GM18861 (cell line): Measurements from ENCODE around the gene EBF3.

Experiments
- ATAC-seq: cut with Tn5 transposase; IDR thresholded peaks from one replicate; pipeline ENCODE4 v1.9.1; 2021; ENCODE audit not compliant: unreplicated experiment

Gene EBF3

GRCh38 chr10:129809841-129810240 is 154.2 kb downstream of the EBF3 start:
- no peak for ATAC-seq

GRCh38 chr10:129809431-129809830 is 154.6 kb downstream of the EBF3 start:
- ATAC-seq, result no peak

DNA sequence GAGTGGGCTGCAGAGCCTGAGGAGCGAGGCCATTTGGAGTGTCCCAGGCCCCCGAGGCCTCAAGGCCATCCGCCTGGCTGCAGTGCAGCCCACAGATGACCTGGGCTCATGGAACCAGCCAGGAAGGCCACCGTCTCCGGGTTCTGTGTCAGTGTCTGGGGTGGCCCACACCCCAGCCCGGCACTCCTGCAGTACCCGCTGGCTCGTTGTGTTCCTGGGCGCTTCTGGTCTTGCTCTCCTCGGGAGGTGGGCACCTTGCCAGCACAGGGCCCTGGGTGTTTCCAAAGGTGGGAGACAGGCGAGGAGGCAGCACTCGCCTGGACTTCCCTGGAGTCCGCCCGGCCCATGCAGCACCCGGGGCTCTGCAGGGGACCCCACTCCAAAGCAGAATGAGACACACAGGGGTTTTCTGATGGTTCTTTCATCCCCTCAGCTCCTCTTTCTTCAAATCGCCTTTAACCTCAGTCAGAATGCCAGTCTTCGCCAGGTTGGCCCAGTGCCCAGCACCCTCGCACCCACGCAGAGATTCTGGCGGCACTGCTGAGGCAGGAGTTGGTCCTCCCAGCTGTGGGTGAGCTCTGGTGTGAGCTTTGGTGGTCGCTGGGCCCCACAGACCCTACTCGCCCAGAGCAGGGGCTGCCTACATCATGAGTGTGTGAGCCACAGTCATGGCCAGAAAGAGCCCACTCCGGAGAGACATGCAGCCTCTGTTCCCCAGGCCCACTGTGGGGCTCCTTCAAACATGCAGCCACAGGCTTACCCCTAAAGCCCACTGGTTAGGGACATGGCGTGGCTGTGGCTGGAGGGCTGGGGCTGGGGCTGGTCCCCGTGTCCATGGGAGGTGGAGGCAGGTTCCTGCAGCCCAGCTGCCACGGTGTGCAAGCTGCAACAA is 155.7 kb downstream of the EBF3 start:
- ATAC-seq, result no peak

DNA sequence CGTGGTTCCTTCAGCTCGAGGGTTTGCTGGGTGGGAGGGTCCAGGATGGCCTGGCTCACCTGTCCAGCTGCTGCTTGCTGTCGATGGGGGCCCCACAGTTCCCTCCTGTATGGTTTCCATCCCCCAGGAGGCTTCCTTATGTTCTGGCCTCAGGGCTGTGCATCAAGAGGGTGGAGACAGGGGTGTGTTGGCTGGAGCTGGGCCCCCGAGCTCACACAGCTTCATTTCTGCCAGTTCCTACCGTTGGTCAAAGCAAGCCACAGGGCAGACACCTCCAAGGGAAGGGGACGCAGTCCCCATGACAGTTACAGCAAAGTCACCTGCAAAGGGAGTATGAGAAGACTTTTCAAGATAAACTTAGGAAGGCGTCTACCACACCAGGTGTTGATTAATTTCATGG is 156.9 kb downstream of the EBF3 start:
- no peak for ATAC-seq

- ATAC-seq, result no peak
Measured at GRCh38 chr10:129800796-129801340, 163.2 kb downstream of the EBF3 start.

DNA sequence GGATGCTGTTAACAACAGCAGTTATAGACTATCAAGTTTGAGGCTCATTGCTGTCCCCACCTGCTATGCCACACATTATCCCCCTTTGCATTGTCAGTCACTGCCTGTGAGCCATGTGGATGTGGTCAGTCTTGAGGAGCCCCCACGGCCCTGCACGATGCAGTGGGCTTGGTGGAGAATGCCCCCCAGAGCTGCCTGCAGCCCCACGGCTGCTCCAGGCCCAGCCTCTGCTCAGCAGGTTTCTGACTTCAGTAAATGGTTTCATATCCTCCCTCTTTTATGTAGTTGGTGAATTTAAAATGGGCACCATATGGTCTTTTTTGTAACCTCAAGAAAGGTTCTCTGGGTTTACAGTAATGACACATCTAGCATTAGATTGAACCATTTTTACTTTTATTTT is 164.1 kb downstream of the EBF3 start:
- no peak for ATAC-seq

- ATAC-seq, result no peak
Measured at GRCh38 chr10:129796710-129797420, 167.2 kb downstream of the EBF3 start.

DNA sequence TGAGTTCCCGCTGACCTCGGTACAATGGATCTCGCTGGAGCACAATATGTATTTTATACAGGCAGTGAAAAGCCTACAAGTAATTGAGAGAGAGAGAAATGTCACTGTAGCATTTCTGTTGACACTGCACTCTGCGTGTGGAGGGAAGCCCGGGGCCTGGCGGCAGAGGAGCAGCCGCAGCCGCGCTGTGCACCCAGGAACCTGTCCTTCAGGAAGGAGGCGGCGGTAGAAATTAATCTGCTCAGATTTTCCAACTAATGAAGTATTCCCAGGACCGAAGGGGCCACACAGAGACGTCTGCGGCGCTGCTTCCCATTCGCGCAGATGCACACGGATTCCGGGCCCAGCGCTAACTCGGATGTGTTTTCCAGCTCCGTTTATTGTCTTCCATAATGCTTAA is 170.1 kb downstream of the EBF3 start:
- no peak for ATAC-seq

- no peak for ATAC-seq
Measured at GRCh38 chr10:129793479-129793878, 170.6 kb downstream of the EBF3 start.

DNA sequence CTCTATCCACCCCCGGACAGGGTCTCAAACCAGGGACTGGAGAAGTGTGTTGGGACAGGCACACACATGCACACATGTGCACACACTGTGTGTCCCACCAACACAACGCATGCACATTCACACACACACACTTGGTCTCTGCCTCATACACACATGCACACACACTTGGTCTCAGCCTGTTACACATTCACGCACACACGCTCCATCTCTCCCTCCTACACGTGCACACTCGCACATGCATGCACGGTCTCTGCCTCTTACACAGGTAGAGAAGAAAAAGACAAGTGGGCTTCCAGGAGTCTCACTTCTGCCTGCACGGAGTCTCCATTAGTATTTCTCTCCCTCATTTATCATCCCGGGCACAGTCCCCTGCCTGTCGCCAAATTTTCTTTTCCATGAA is 171.2 kb downstream of the EBF3 start:
- ATAC-seq, result no peak

DNA sequence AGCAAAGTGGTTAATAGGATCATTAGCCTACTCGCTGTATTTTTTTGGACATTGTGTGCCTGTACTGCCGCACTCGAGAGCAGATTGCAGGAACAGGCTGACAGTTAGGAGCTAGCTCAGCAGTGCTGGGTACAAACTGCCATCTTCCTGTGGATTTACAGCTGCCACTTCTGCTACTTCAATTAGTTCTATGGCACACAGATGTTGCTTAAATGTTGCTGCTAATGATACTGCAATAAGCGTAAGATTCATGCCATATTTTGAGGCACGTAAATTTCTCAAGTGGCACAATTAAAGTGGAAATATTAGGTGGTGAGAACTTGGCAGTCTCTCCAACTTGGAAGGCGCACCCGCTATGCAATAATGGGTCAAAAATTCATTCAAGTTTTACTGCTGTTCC is 171.9 kb downstream of the EBF3 start:
- ATAC-seq, result no peak

- no peak for ATAC-seq
Measured at GRCh38 chr10:129790715-129791446, 173.2 kb downstream of the EBF3 start.

GRCh38 chr10:129788215-129788614 is 175.9 kb downstream of the EBF3 start:
- ATAC-seq, result no peak

DNA sequence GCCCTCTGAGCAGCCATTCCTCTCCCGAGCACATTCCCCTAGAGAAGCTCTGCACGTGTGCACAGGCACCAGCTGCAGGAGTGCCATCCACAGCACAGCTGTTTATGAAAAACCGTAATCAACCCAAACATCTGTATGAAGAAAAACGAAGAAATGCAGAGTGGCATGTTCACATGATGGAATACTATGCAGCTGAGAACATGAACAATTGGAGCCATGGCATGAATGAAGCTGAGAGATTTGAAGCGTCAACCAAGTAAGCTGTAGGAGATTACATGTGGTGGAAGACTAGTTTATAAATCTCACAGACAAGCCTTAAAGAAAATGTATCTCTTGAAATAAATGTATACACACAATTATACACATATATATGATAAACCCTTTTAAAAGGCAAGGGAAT is 176.5 kb downstream of the EBF3 start:
- ATAC-seq, result no peak

DNA sequence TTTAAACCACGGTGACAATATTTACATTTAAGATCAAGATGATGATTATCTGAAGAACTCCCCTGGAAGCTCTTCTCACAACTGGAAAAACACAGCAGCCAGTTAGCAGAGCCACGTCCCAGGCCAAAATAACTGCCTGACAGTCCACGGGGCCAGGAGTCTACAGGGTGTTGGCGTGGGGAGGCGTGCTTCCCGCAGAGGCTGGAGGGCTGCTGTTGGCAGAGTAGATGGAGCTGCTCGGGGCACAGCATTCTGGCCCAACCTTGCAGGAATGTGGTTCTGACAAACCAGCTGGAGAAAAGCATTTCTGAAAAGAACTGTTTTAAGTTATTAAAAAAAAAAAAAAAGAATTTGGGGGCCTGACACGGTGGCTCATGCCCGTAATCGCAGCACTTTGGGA is 177.9 kb downstream of the EBF3 start:
- no peak for ATAC-seq

- ATAC-seq, result no peak
Measured at GRCh38 chr10:129785536-129785981, 178.5 kb downstream of the EBF3 start.
